ENCODE measurements around the gene SH3GL2.

DNA sequence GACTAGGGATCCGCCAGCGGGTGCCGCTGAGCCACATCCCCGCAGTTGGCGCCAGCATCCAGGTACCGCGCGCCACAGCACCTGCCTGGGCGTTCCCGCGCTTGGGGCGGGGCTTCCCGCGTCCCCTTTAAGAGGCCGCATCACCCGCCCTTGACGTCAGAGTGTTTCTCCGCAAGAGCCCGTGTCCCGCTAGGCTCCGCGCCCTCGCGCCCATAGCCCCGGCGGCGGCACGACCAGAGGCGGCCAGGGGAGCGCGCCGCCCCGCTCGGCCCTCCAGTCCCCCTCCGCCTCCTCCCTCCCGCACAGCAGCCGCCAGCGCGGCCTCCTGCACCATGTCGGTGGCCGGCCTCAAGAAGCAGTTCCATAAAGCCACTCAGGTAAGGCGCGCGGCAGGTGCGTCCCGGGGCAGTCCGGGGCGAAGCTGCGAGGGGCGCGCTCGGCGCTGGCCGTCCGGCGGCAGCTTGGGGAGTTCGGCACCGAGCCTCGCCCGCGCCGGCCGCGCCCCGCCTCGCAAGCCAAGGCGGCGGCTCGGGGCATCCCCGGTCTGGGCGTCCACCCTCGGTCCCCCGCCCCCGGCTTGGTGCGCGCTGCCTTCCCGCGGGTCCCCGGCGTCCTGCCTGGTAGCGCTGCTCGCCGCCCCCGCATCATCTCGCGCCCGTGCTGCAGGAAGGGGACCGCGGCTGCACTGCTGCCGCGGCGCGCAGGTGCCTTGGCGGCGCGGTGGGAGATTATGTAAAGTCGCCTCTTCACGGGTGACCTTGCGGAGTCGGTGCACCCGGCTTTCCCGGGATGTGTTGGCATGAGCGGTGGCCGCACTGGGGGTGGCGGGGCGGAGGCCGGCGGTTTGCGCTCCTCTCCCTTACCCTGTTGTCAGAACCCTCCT lies at the start of gene SH3GL2:
- TF ChIP-seq, protein P1, sequence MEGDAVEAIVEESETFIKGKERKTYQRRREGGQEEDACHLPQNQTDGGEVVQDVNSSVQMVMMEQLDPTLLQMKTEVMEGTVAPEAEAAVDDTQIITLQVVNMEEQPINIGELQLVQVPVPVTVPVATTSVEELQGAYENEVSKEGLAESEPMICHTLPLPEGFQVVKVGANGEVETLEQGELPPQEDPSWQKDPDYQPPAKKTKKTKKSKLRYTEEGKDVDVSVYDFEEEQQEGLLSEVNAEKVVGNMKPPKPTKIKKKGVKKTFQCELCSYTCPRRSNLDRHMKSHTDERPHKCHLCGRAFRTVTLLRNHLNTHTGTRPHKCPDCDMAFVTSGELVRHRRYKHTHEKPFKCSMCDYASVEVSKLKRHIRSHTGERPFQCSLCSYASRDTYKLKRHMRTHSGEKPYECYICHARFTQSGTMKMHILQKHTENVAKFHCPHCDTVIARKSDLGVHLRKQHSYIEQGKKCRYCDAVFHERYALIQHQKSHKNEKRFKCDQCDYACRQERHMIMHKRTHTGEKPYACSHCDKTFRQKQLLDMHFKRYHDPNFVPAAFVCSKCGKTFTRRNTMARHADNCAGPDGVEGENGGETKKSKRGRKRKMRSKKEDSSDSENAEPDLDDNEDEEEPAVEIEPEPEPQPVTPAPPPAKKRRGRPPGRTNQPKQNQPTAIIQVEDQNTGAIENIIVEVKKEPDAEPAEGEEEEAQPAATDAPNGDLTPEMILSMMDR (IDR thresholded peaks at IDR 0.05; ENCODE audit: extremely low read depth in 1 of 2, insufficient read depth in 1 of 2, low read depth in 1 of 2, low read length in 2 of 2): no peak
- TF ChIP-seq, protein P2, sequence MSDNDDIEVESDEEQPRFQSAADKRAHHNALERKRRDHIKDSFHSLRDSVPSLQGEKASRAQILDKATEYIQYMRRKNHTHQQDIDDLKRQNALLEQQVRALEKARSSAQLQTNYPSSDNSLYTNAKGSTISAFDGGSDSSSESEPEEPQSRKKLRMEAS (IDR thresholded peaks at IDR 0.05; ENCODE audit: insufficient read depth, insufficient read length): no peak
- TF ChIP-seq POLR2A (IDR thresholded peaks at IDR 0.05; ENCODE audit: low read depth, low read length): no peak
- TF ChIP-seq POLR2AphosphoS5 (IDR thresholded peaks at IDR 0.05; ENCODE audit: insufficient read depth, low read depth, low read length): no peak
- no peak for TF ChIP-seq MYC (IDR thresholded peaks at IDR 0.05; ENCODE audit: low read depth, low read length)
- TF ChIP-seq EZH2 (IDR thresholded peaks at IDR 0.05; ENCODE audit: borderline replicate concordance, low read depth, low read length, severe bottlenecking): peak; percentile 88
- TF ChIP-seq JUN (IDR thresholded peaks at IDR 0.05; ENCODE audit: borderline replicate concordance, insufficient read depth, insufficient read length, low read depth): no peak
- TF ChIP-seq FOS (IDR thresholded peaks at IDR 0.05; ENCODE audit: borderline replicate concordance, insufficient read depth, low read length): no peak
